ENCODE results near the gene SPAG7. TPM values are rescaled to one million over a fixed set of nuclear protein-coding genes. Genes with fewer than 3 reads are reported as not detected.
"Not testable (repeated sequence)": the region's sequence is repeated elsewhere in the genome, so short reads cannot be mapped to it uniquely, and the experiment has no call there.

The SPAG7 gene
- total RNA-seq, 2 experiments from 2014 or later: 62.2 to 63.6 TPM

GRCh38 chr17:4919511-4920047, 48.0 kb downstream of the SPAG7 start:
- no peak overlapping the region for H3K4me3 Mint-ChIP-seq
- no peaks in the 10 kb centered on the region for H3K27me3 Mint-ChIP-seq
- H3K27ac Mint-ChIP-seq: no peak overlapping the region
- H3K9me3 Mint-ChIP-seq: no peaks in the 10 kb centered on the region
- no peak for DNase-seq
- no peaks in the 10 kb centered on the region for H3K4me1 Mint-ChIP-seq
- peaks cover 2% of the 10 kb centered on the region for H3K36me3 Mint-ChIP-seq

GRCh38 chr17:4914551-4914950, 53.1 kb downstream of the SPAG7 start:
- H3K9me3 Mint-ChIP-seq, H3K27ac Mint-ChIP-seq, H3K4me3 Mint-ChIP-seq, H3K36me3 Mint-ChIP-seq, H3K27me3 Mint-ChIP-seq, H3K4me1 Mint-ChIP-seq, DNase-seq: not testable (repeated sequence)

GRCh38 chr17:4913994-4914393, 53.6 kb downstream of the SPAG7 start:
- no peak for DNase-seq
- no peaks in the 10 kb centered on the region for H3K36me3 Mint-ChIP-seq
- H3K4me3 Mint-ChIP-seq: no peak overlapping the region
- H3K9me3 Mint-ChIP-seq: no peaks in the 10 kb centered on the region
- no peaks in the 10 kb centered on the region for H3K27me3 Mint-ChIP-seq
- H3K27ac Mint-ChIP-seq: no peak overlapping the region
- no peaks in the 10 kb centered on the region for H3K4me1 Mint-ChIP-seq

Other genes with a start within 250 kb of the SPAG7 start
- gene MED11, start 236.4 kb downstream of the SPAG7 start, total RNA-seq: 10 to 100 TPM; 18.3 to 21.0 TPM
- not detected for gene ZMYND15, start 228.0 kb downstream of the SPAG7 start, total RNA-seq
- 1 to 10 TPM; 2.0 to 3.3 TPM for gene CXCL16, start 227.9 kb downstream of the SPAG7 start, total RNA-seq
- not detected for gene TM4SF5, start 195.9 kb downstream of the SPAG7 start, total RNA-seq
- gene VMO1, start 181.5 kb downstream of the SPAG7 start, total RNA-seq: not detected
- not detected for gene GLTPD2, start 178.9 kb downstream of the SPAG7 start, total RNA-seq
- gene PSMB6, start 171.7 kb downstream of the SPAG7 start, total RNA-seq: 100 to 1,000 TPM; 146 to 154 TPM
- 1 to 10 TPM; 4.2 to 5.4 TPM for gene PLD2, start 160.7 kb downstream of the SPAG7 start, total RNA-seq
- gene MINK1, start 134.5 kb downstream of the SPAG7 start, total RNA-seq: 10 to 100 TPM; 34.7 to 37.7 TPM
- gene C17orf107, start 68.3 kb downstream of the SPAG7 start, total RNA-seq: 1 to 10 TPM; 2.2 to 2.3 TPM
- under 1 TPM; 0.42 to 0.47 TPM for gene CHRNE, start 64.7 kb downstream of the SPAG7 start, total RNA-seq
- not detected for gene GP1BA, start 35.5 kb downstream of the SPAG7 start, total RNA-seq
- 10 to 100 TPM; 80.9 to 89.3 TPM for gene SLC25A11, start 27.8 kb downstream of the SPAG7 start, total RNA-seq
- 100 to 1,000 TPM; 165 to 166 TPM for gene RNF167, start 27.5 kb downstream of the SPAG7 start, total RNA-seq
- gene PFN1, start 19.3 kb downstream of the SPAG7 start, total RNA-seq: 1,000 to 10,000 TPM; 1,791 to 1,802 TPM
- gene ENO3, start 16.7 kb downstream of the SPAG7 start, total RNA-seq: 10 to 100 TPM; 27.8 to 30.7 TPM
- gene CAMTA2, start 19.9 kb upstream of the SPAG7 start, total RNA-seq: 100 to 1,000 TPM; 107 to 108 TPM
- gene INCA1, start 29.7 kb upstream of the SPAG7 start, total RNA-seq: under 1 TPM; 0.29 to 0.36 TPM
- 10 to 100 TPM; 49.9 to 51.1 TPM for gene KIF1C, start 30.1 kb upstream of the SPAG7 start, total RNA-seq
- gene SLC52A1, start 67.6 kb upstream of the SPAG7 start, total RNA-seq: not detected
- gene ZFP3, start 110.7 kb upstream of the SPAG7 start, total RNA-seq: 1 to 10 TPM; 2.3 to 2.4 TPM
- gene ZNF232, start 144.1 kb upstream of the SPAG7 start, total RNA-seq: 10 to 100 TPM; 24.0 to 27.5 TPM
- under 1 TPM; 0.04 to 0.10 TPM for gene USP6, start 148.2 kb upstream of the SPAG7 start, total RNA-seq
- 1 to 10 TPM; 6.8 to 7.7 TPM for gene ZNF594, start 224.1 kb upstream of the SPAG7 start, total RNA-seq